Colonic mucosa (tissue), 4 donors: ENCODE measurements around the gene TEX11. TPM values are rescaled to one million over a fixed set of nuclear protein-coding genes. Genes with fewer than 3 reads are reported as not detected.

Experiments
- DNase-seq: peaks from one replicate; pipeline ENCODE4 v3.0.0-alpha.2; 2020
- H3K27ac ChIP-seq: fragments of 200-600 bp; one replicate; pipeline ENCODE4 v1.8.0; 2021
- H3K27me3 ChIP-seq: fragments of 200-600 bp; one replicate; pipeline ENCODE4 v1.8.0; 2021
- H3K36me3 ChIP-seq: fragments of 200-600 bp; one replicate; pipeline ENCODE4 v1.8.0; 2021
- H3K4me1 ChIP-seq: fragments of 200-600 bp; one replicate; pipeline ENCODE4 v1.8.0; 2021; ENCODE audit warnings: mild to moderate bottlenecking
- H3K4me3 ChIP-seq: fragments of 200-600 bp; one replicate; pipeline ENCODE4 v1.8.0; 2021
- H3K9ac ChIP-seq, 2 donors: one replicate each; pipeline ENCODE4 v1.7.0; 2013; ENCODE audit warnings: control low read depth in 2 of 2, low read depth in 2 of 2, low read length in 2 of 2
- H3K9me3 ChIP-seq: fragments of 200-600 bp; one replicate; pipeline ENCODE4 v1.8.0; 2021
- CTCF ChIP-seq: fragments of 200-600 bp; IDR thresholded peaks from one replicate; pipeline ENCODE4 v1.8.0; 2022; ENCODE audit warnings: antibody characterized with exemption, mild to moderate bottlenecking
- intact Hi-C: fragments of 100-400 bp; cut with DNase I; formaldehyde crosslinking; loops from one replicate; pipeline ENCODE4 v1.14.1; 2022
- total RNA-seq, 2 donors: library from RNA; stranded (reverse); fragmentation: NEBNext Ultra II Directional in 1 of 2; extraction: Animal tissue kit (Norgen Biotek cat#: 25700) in 1 of 2; gene quantifications; one replicate each; pipeline ENCODE4 v1.2.1, GENCODE V29; 2021
- donor health status: healthy.
- donor health status: DM: no; HTN: no; CAD: no.
- donor health status: DM: no; HTN: no; CAD: no.

TEX11 gene
- total RNA-seq, 2 donors from 2014 or later = 0.94 to 1.0 TPM

DNA sequence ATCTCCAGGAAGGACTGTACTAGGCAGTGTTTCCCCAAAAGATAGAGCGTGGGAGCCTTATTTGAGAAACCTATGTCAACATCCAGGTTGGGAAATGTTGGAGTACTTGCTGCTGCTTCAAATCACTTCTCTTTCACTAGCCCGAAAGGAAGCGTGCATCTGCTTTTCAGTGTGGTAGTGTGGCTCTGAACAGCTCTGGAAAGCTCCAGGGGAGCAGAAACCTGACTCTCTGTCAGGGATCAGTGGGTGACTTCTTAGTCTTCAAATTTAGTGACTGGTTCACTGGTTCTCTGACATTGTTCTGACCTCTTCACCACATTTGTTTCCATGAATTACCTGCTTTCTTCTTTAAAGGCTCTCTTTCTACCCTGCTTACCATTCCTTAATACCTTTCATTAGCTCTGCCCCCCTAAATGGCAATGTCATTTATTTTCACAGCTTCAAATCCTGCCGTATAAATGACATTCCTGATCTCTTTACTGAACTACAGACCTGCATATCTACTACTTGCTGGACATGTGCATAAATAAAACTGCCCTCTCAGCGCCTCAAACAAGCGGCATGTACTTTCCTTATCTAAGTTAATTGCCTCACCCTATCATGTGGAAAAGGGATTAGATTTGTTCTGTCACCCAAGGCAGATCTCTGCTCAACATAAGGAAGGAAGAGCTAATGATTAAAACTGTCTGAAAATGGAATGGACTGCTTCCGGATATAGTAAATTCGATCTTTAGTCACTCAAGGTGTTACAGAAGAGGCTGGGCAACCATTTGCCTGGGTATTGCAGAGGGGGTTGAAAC is 426.8 kb downstream of the TEX11 start:
- no peak for TF ChIP-seq CTCF
- intact Hi-C loops = no loop called here
- H3K4me1 ChIP-seq = peaks cover 9% of the 10 kb centered on the region
- no peak for DNase-seq
- H3K27ac ChIP-seq = peak overlapping the region; percentile 79
- H3K9ac ChIP-seq = peak overlapping the region; percentile 40 to 61
- no peaks in the 10 kb centered on the region for H3K9me3 ChIP-seq
- H3K36me3 ChIP-seq = no peaks in the 10 kb centered on the region
- no peak overlapping the region for H3K4me3 ChIP-seq
- H3K27me3 ChIP-seq = no peaks in the 10 kb centered on the region

DNA sequence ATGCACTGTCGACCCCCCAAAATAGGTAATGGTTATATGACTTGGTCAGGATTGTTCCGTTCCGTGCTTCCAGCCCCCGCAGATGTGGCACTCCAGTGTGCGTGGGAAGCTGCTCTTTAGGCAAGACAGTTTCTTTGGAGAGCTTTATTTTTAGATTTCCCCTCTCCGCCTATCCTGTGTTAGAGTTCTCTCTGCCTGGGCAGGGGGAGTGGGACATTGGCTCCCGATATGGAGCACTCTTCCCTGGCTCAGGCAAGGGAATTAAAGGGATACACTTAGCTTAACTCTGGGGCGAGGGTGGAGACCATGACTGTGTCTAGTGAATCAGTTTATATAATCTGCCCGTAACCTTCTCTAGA is 427.9 kb downstream of the TEX11 start:
- peaks cover 9% of the 10 kb centered on the region for H3K4me1 ChIP-seq
- peak overlapping the region; percentile 79 for H3K27ac ChIP-seq
- no peaks in the 10 kb centered on the region for H3K9me3 ChIP-seq
- DNase-seq = no peak
- H3K36me3 ChIP-seq = no peaks in the 10 kb centered on the region
- H3K9ac ChIP-seq = peak overlapping the region in 1 of 2 donors; percentile 61
- H3K27me3 ChIP-seq = no peaks in the 10 kb centered on the region
- intact Hi-C loops = no loop called here
- no peak for TF ChIP-seq CTCF
- H3K4me3 ChIP-seq = no peak overlapping the region

GRCh38 chrX:70479922-70480659 is 428.4 kb downstream of the TEX11 start:
- Histone ChIP-seq H3K27ac (peak overlapping the region; percentile 79), H3K4me1 (peaks cover 9% of the 10 kb centered on the region), H3K36me3 (no peaks in the 10 kb centered on the region), H3K4me3 (no peak overlapping the region), H3K27me3 (no peaks in the 10 kb centered on the region), H3K9ac (peak overlapping the region in 1 of 2 donors; percentile 61), H3K9me3 (no peaks in the 10 kb centered on the region)
- TF ChIP-seq CTCF = no peak
- DNase-seq = peak; percentile 66
- intact Hi-C loops = no loop called here

DNA sequence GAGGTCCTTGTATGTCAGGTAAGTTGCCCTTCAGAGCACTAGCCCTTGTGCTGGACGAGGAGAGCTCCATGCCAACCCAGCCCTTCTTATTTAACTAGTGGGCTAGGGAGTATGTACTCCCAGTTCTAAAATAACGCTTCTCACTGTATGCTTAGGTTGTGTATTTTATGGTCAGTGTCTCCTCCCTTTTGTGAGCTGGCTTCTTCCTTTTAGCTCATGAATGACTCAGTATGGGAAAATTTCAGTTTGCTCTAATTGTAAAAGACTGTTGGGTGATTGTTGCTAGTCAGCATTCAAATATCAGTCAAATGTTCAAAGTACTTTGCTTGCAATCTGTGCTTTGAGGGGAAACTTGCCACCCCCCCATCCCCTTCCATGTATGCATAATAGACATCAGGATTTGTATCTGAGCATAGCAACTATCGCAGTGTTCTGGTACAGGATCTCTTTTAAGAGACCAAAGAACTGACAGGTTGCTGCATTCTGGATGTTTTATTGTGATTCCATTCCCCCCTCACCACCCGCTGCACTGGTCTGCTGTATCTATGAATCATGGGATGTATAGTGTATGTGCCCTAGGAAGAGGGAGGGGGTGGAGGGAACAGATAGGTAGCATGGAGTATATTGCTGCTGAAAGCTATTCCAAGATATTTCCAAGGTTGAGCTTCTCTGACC is 429.1 kb downstream of the TEX11 start:
- DNase-seq = no peak
- Histone ChIP-seq H3K27me3 (no peaks in the 10 kb centered on the region), H3K36me3 (no peaks in the 10 kb centered on the region), H3K9ac (peak overlapping the region in 1 of 2 donors; percentile 61), H3K4me1 (peaks cover 9% of the 10 kb centered on the region), H3K4me3 (no peak overlapping the region), H3K9me3 (no peaks in the 10 kb centered on the region), H3K27ac (peak overlapping the region; percentile 79)
- intact Hi-C loops = no loop called here
- no peak for TF ChIP-seq CTCF

Other genes starting within 250 kb of the TEX11 start
- under 1 TPM in 1 of 2 donors, not detected in 1; 0.22 TPM for gene SLC7A3, start 22.4 kb upstream of the TEX11 start, total RNA-seq
- gene SNX12, start 159.6 kb upstream of the TEX11 start, total RNA-seq = 10 to 100 TPM; 62.1 to 76.8 TPM
- gene FOXO4, start 187.1 kb upstream of the TEX11 start, total RNA-seq = 10 to 100 TPM; 23.4 to 47.4 TPM
- gene CXorf65, start 198.0 kb upstream of the TEX11 start, total RNA-seq = not detected
- 10 to 100 TPM; 46.0 to 61.0 TPM for gene IL2RG, start 202.9 kb upstream of the TEX11 start, total RNA-seq
- gene MED12, start 209.9 kb upstream of the TEX11 start, total RNA-seq = 10 to 100 TPM; 35.1 to 39.7 TPM
- under 1 TPM; 0.67 to 0.82 TPM for gene NLGN3, start 236.1 kb upstream of the TEX11 start, total RNA-seq